ENCODE measurements around the gene ELMO2.

Gene ELMO2

GRCh38 chr20:46406200-46406985 is at the start of gene ELMO2:
ELMO2 (minus strand) TSS chr20:46406615; CDS start chr20:46394482, 12,133 bp downstream.
- peak; percentile 91 for DNase-seq

GRCh38 chr20:46455729-46456128 is 49.3 kb upstream of the ELMO2 start:
- no peak for DNase-seq

- no peak for DNase-seq
Observed at GRCh38 chr20:46446851-46447250, 40.4 kb upstream of the ELMO2 start.

GRCh38 chr20:46439837-46440236 is 33.4 kb upstream of the ELMO2 start:
- no peak for DNase-seq

- DNase-seq, result no peak
Observed at GRCh38 chr20:46438156-46438750, 31.8 kb upstream of the ELMO2 start.

GRCh38 chr20:46435146-46435545 is 28.7 kb upstream of the ELMO2 start:
- no peak for DNase-seq

GRCh38 chr20:46434597-46434996 is 28.2 kb upstream of the ELMO2 start:
- no peak for DNase-seq

GRCh38 chr20:46433051-46433450 is 26.6 kb upstream of the ELMO2 start:
- DNase-seq, result no peak

- no peak for DNase-seq
Observed at GRCh38 chr20:46430921-46431712, 24.7 kb upstream of the ELMO2 start.

GRCh38 chr20:46427384-46427783 is 21.0 kb upstream of the ELMO2 start:
- DNase-seq, result no peak

- DNase-seq, result no peak
Observed at GRCh38 chr20:46423882-46424482, 17.6 kb upstream of the ELMO2 start.

- no peak for DNase-seq
Observed at GRCh38 chr20:46423342-46423741, 16.9 kb upstream of the ELMO2 start.

GRCh38 chr20:46420878-46421277 is 14.5 kb upstream of the ELMO2 start:
- DNase-seq, result no peak

GRCh38 chr20:46419882-46420281 is 13.5 kb upstream of the ELMO2 start:
- no peak for DNase-seq

GRCh38 chr20:46416839-46417238 is 10.4 kb upstream of the ELMO2 start:
- DNase-seq, result no peak

- no peak for DNase-seq
Observed at GRCh38 chr20:46416421-46416820, 10.0 kb upstream of the ELMO2 start.

- no peak for DNase-seq
Observed at GRCh38 chr20:46415773-46416172, 9.4 kb upstream of the ELMO2 start.

GRCh38 chr20:46414608-46415007 is 8.2 kb upstream of the ELMO2 start:
- DNase-seq, result no peak

GRCh38 chr20:46411637-46412036 is 5.2 kb upstream of the ELMO2 start:
- no peak for DNase-seq

- DNase-seq, result no peak
Observed at GRCh38 chr20:46408281-46408731, 1.9 kb upstream of the ELMO2 start.

- DNase-seq, result no peak
Observed at GRCh38 chr20:46407671-46407996, 1.2 kb upstream of the ELMO2 start.

- DNase-seq, result no peak
Observed at GRCh38 chr20:46406986-46407670, 713 bp upstream of the ELMO2 start.

- DNase-seq, result no peak
Observed at GRCh38 chr20:46402331-46402811, 4.0 kb downstream of the ELMO2 start.
